HL-60 (cell line): ENCODE results near the gene SLC12A1.

Experiments used
- DNase-seq, 2 experiments: peaks; one replicate each; pipeline ENCODE4 v3.0.0-alpha.2; 2010 to 2020; ENCODE audit warnings: low read depth in 1 of 2, low spot score in 1 of 2
- H3K27ac ChIP-seq: fragments of 250-450 bp; sonication (Bioruptor Pico); replicated peaks from 2 replicates; pipeline ENCODE4 v1.5.1; 2020; ENCODE audit warnings: mild to moderate bottlenecking, moderate library complexity
- H3K27me3 ChIP-seq: fragments of 250-450 bp; sonication (Bioruptor Pico); 2 replicates; pipeline ENCODE4 v1.5.1; 2021; ENCODE audit warnings: mild to moderate bottlenecking, moderate library complexity; ENCODE audit not compliant: insufficient read depth, poor library complexity, severe bottlenecking
- H3K4me3 ChIP-seq: replicated peaks from 2 replicates; pipeline ENCODE4 v1.5.1; 2011; ENCODE audit warnings: mild to moderate bottlenecking, control low read depth, low read length; ENCODE audit not compliant: insufficient read depth
- GABPA ChIP-seq: IDR thresholded peaks from 2 replicates; pipeline ENCODE4 v1.6.1; 2012; ENCODE audit warnings: low read depth
- POLR2AphosphoS5 ChIP-seq: IDR thresholded peaks from 2 replicates; pipeline ENCODE4 v1.6.1; 2012; ENCODE audit warnings: low read depth
- SPI1 ChIP-seq: IDR thresholded peaks from 2 replicates; pipeline ENCODE4 v1.6.1; 2012; ENCODE audit warnings: low read depth, mild to moderate bottlenecking, borderline replicate concordance
- TF ChIP-seq, protein P1 (sequence below): IDR thresholded peaks from 2 replicates; pipeline ENCODE4 v1.6.1; 2012; ENCODE audit warnings: low read depth; ENCODE audit not compliant: insufficient replicate concordance
- TF ChIP-seq, protein P2 (sequence below): IDR thresholded peaks from one replicate; pipeline ENCODE4 v1.5.1; 2011; ENCODE audit warnings: low read length, control low read depth, inconsistent platforms; ENCODE audit not compliant: insufficient read depth

SLC12A1 gene

GRCh38 chr15:48221885-48222284, 15.8 kb downstream of the SLC12A1 start:
- H3K27me3 ChIP-seq, result peaks cover 8% of the 10 kb centered on the region
- DNase-seq, result no peak
- TF ChIP-seq GABPA (no peak), SPI1 (no peak), POLR2AphosphoS5 (no peak)
- TF ChIP-seq, protein P1, sequence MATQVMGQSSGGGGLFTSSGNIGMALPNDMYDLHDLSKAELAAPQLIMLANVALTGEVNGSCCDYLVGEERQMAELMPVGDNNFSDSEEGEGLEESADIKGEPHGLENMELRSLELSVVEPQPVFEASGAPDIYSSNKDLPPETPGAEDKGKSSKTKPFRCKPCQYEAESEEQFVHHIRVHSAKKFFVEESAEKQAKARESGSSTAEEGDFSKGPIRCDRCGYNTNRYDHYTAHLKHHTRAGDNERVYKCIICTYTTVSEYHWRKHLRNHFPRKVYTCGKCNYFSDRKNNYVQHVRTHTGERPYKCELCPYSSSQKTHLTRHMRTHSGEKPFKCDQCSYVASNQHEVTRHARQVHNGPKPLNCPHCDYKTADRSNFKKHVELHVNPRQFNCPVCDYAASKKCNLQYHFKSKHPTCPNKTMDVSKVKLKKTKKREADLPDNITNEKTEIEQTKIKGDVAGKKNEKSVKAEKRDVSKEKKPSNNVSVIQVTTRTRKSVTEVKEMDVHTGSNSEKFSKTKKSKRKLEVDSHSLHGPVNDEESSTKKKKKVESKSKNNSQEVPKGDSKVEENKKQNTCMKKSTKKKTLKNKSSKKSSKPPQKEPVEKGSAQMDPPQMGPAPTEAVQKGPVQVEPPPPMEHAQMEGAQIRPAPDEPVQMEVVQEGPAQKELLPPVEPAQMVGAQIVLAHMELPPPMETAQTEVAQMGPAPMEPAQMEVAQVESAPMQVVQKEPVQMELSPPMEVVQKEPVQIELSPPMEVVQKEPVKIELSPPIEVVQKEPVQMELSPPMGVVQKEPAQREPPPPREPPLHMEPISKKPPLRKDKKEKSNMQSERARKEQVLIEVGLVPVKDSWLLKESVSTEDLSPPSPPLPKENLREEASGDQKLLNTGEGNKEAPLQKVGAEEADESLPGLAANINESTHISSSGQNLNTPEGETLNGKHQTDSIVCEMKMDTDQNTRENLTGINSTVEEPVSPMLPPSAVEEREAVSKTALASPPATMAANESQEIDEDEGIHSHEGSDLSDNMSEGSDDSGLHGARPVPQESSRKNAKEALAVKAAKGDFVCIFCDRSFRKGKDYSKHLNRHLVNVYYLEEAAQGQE, result no peak
- TF ChIP-seq, protein P2, sequence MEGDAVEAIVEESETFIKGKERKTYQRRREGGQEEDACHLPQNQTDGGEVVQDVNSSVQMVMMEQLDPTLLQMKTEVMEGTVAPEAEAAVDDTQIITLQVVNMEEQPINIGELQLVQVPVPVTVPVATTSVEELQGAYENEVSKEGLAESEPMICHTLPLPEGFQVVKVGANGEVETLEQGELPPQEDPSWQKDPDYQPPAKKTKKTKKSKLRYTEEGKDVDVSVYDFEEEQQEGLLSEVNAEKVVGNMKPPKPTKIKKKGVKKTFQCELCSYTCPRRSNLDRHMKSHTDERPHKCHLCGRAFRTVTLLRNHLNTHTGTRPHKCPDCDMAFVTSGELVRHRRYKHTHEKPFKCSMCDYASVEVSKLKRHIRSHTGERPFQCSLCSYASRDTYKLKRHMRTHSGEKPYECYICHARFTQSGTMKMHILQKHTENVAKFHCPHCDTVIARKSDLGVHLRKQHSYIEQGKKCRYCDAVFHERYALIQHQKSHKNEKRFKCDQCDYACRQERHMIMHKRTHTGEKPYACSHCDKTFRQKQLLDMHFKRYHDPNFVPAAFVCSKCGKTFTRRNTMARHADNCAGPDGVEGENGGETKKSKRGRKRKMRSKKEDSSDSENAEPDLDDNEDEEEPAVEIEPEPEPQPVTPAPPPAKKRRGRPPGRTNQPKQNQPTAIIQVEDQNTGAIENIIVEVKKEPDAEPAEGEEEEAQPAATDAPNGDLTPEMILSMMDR, result no peak
- H3K27ac ChIP-seq, result no peak overlapping the region
- no peak overlapping the region for H3K4me3 ChIP-seq

DNA sequence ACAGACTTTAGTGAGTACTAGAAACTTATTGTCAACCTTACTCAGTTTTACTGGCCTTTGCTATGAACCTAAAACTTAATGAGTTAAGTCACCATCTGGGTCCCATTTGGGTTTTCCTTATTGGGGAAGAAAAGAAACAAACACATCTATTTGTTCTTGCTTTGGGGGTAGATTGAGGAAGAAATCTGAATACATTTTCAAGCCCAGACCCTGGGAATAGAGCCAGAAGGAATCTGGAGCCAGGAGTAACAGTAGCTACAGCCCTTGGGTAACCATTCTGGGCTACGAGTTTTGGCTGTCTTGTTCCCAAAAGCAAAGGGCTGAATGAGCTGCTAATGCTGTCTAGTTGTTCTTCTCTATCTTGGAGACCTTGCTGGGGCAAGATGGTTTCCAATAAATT, 16.5 kb downstream of the SLC12A1 start:
- Histone ChIP-seq H3K4me3 (no peak overlapping the region), H3K27me3 (peaks cover 8% of the 10 kb centered on the region), H3K27ac (no peak overlapping the region)
- DNase-seq, result no peak
- TF ChIP-seq, protein P1, result no peak
- TF ChIP-seq, protein P2, result no peak
- TF ChIP-seq GABPA (no peak), SPI1 (no peak), POLR2AphosphoS5 (no peak)

GRCh38 chr15:48225771-48226170, 19.7 kb downstream of the SLC12A1 start:
- no peak for DNase-seq
- no peak overlapping the region for H3K4me3 ChIP-seq
- no peak overlapping the region for H3K27ac ChIP-seq
- TF ChIP-seq, protein P1, result no peak
- TF ChIP-seq GABPA (no peak), SPI1 (no peak), POLR2AphosphoS5 (no peak)
- TF ChIP-seq, protein P2, result no peak
- peaks cover 8% of the 10 kb centered on the region for H3K27me3 ChIP-seq
